Measurements from ENCODE around the gene ZNF668.
"Not testable (repeated sequence)": the region's sequence is repeated elsewhere in the genome, so short reads cannot be mapped to it uniquely, and the experiment has no call there.

DNA sequence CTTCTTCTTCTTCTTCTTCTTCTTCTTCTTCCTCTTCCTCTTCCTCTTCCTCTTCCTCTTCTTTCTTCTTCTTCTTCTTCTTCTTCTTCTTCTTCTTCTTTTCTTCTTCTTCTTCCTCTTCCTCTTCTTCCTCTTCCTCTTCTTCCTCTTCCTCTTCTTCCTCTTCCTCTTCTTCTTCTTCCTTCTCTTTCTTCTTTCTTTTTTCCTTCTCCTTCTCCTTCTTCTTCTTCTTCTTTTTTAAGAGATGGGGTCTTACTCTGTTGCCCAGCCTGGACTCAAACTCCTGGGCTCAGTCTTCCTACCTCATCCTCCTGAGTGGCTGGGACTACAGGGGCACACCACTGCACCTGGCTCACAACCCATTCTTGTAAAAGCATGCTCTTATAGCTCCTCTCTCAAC is 60.7 kb downstream of the ZNF668 start:
- TF ChIP-seq EZH2 (IDR thresholded peaks at IDR 0.05; ENCODE audit: borderline replicate concordance, low read length): not testable (repeated sequence)
- TF ChIP-seq, protein P1, sequence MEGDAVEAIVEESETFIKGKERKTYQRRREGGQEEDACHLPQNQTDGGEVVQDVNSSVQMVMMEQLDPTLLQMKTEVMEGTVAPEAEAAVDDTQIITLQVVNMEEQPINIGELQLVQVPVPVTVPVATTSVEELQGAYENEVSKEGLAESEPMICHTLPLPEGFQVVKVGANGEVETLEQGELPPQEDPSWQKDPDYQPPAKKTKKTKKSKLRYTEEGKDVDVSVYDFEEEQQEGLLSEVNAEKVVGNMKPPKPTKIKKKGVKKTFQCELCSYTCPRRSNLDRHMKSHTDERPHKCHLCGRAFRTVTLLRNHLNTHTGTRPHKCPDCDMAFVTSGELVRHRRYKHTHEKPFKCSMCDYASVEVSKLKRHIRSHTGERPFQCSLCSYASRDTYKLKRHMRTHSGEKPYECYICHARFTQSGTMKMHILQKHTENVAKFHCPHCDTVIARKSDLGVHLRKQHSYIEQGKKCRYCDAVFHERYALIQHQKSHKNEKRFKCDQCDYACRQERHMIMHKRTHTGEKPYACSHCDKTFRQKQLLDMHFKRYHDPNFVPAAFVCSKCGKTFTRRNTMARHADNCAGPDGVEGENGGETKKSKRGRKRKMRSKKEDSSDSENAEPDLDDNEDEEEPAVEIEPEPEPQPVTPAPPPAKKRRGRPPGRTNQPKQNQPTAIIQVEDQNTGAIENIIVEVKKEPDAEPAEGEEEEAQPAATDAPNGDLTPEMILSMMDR (conservative IDR thresholded peaks at IDR 0.05 in 1 of 2, IDR thresholded peaks at IDR 0.05 in 1 of 2; ENCODE audit: extremely low read depth in 1 of 2, insufficient read depth in 1 of 2, low read depth in 1 of 2, low read length in 2 of 2): not testable (repeated sequence)
